Muscle layer of duodenum (tissue), 2 donors: ENCODE measurements around the gene TSLP.

Experiments used
- H3K27ac ChIP-seq: one replicate; pipeline ENCODE4 v1.7.0; 2013; ENCODE audit warnings: mild to moderate bottlenecking, low read length
- H3K27me3 ChIP-seq: one replicate; pipeline ENCODE4 v1.7.0; 2013; ENCODE audit warnings: low read depth, mild to moderate bottlenecking, control low read depth, low read length
- H3K36me3 ChIP-seq, 2 donors: one replicate each; pipeline ENCODE4 v1.7.0; 2013; ENCODE audit warnings: low read length in 2 of 2, control low read depth in 1 of 2, mild to moderate bottlenecking in 1 of 2; ENCODE audit not compliant: insufficient read depth in 2 of 2, control insufficient read depth in 1 of 2
- H3K4me1 ChIP-seq, 2 donors: one replicate each; pipeline ENCODE4 v1.7.0; 2013; ENCODE audit warnings: low read length in 2 of 2, mild to moderate bottlenecking in 2 of 2, control low read depth in 1 of 2, moderate library complexity in 1 of 2; ENCODE audit not compliant: insufficient read depth in 2 of 2, control insufficient read depth in 1 of 2
- H3K4me3 ChIP-seq, 2 donors: one replicate each; pipeline ENCODE4 v1.7.0; 2013; ENCODE audit warnings: low read length in 2 of 2, low read depth in 1 of 2, mild to moderate bottlenecking in 1 of 2
- H3K9me3 ChIP-seq, 2 donors: one replicate each; pipeline ENCODE4 v1.7.0; 2013; ENCODE audit warnings: low read length in 2 of 2, control low read depth in 1 of 2, mild to moderate bottlenecking in 1 of 2; ENCODE audit not compliant: control insufficient read depth in 1 of 2
- donor health status: healthy.

Gene TSLP

GRCh38 chr5:111099058-111099778, 27.7 kb downstream of the TSLP start:
- Histone ChIP-seq H3K9me3 (no peaks in the 10 kb centered on the region), H3K27ac (no peak overlapping the region), H3K4me3 (no peak overlapping the region), H3K36me3 (peaks cover 45 to 53% of the 10 kb centered on the region in 2 donors), H3K27me3 (no peaks in the 10 kb centered on the region), H3K4me1 (peaks cover 2 to 6% of the 10 kb centered on the region in 2 donors)

DNA sequence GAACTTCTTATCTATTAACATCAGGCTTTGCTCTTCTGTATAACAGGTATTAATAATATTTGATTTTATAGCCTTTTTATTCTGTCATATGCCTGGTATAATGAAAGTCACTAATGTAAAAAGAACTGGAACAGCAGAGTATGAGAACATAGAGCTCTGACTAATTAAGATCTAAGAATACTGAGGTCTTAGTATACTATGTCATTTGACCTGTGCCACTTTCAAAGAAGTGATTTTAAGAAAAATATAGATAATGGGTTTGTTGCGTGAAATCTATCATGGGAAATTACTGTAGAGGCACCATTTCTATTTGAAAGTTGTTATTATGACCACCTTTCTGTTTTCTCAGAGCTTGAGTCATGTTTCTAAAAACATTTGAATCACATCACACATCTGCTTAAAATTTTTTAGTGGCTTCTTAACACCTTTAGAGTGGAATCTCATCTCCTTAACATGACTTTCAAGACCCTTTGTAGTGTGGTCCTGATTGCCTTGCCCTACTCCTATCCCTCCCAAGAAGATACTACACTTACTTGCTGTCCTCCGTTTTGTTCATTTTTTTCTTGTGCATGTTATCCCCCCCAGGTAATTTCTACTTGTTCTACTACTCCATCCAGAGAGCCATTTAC, 34.9 kb downstream of the TSLP start:
- no peaks in the 10 kb centered on the region for H3K4me1 ChIP-seq
- H3K36me3 ChIP-seq: peaks cover 77 to 87% of the 10 kb centered on the region in 2 donors
- no peak overlapping the region for H3K4me3 ChIP-seq
- H3K27me3 ChIP-seq: no peaks in the 10 kb centered on the region
- H3K9me3 ChIP-seq: no peaks in the 10 kb centered on the region
- H3K27ac ChIP-seq: no peak overlapping the region

DNA sequence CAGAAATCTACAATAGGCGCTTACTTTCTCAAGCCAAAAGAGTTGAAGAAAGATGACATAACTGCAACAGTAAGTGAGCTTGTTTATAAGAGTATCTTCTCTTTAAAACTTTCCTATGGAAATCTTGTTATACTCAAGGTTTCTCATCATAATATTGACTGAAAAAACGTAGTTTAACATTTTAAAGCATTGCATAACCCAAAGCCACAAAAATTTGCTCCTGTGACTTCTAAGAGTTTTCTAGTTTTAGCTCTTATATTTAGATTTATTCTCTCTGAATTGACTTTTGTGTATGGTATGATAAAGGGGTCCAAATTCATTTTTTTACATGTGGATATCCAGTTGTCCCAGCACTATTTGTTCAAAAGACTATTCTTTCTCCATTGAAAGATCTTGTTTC, 35.9 kb downstream of the TSLP start:
- no peaks in the 10 kb centered on the region for H3K4me1 ChIP-seq
- peaks cover 78 to 88% of the 10 kb centered on the region in 2 donors for H3K36me3 ChIP-seq
- H3K4me3 ChIP-seq: no peak overlapping the region
- no peaks in the 10 kb centered on the region for H3K27me3 ChIP-seq
- no peaks in the 10 kb centered on the region for H3K9me3 ChIP-seq
- no peak overlapping the region for H3K27ac ChIP-seq

DNA sequence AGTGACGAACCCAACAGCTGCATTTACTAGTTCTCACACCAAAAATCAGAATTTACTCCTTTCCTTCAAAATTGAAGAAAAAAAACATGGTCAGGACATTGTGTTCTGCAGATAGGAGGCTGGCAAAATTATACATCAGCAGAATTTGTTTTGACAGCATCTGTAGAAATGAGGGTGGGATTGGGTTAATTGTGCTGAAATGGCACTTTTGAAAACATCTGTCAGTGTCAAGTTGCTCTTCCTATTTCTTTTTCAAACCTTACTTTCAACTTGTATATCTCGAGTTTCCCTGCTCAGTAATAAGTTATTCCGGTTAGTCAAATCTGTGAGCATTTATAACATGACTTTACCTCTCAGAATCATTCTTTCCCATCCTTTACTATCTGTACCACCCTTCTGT, 40.4 kb downstream of the TSLP start:
- peaks cover 44 to 58% of the 10 kb centered on the region in 2 donors for H3K36me3 ChIP-seq
- no peak overlapping the region for H3K27ac ChIP-seq
- H3K4me1 ChIP-seq: no peaks in the 10 kb centered on the region
- H3K27me3 ChIP-seq: no peaks in the 10 kb centered on the region
- H3K4me3 ChIP-seq: no peak overlapping the region
- H3K9me3 ChIP-seq: no peaks in the 10 kb centered on the region

- Histone ChIP-seq H3K9me3 (no peaks in the 10 kb centered on the region), H3K27me3 (no peaks in the 10 kb centered on the region), H3K4me3 (no peak overlapping the region), H3K4me1 (no peaks in the 10 kb centered on the region), H3K27ac (no peak overlapping the region), H3K36me3 (peaks cover 29 to 50% of the 10 kb centered on the region in 2 donors)
Measured at GRCh38 chr5:111113678-111114077, 42.2 kb downstream of the TSLP start.

DNA sequence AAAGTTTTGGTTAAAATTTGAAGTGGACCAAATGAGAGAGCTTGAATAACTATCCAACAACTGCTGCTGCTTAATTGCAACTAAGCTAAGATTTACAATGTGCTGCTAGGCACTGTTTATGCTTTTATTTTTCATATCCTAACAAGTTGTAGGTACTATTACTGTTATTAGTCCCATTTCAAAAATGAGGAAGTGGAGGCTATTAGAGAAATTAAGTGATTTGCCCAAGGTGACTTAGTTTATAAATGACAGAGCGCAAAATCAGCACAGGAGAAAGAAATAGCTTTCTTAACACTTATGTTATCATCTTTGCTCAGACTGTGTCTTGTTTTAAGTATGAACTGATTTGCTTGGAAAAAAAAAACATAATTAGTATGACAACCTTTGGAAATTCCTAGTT, 43.7 kb downstream of the TSLP start:
- Histone ChIP-seq H3K4me3 (no peak overlapping the region), H3K36me3 (peaks cover 23 to 50% of the 10 kb centered on the region in 2 donors), H3K9me3 (no peaks in the 10 kb centered on the region), H3K27ac (no peak overlapping the region), H3K27me3 (no peaks in the 10 kb centered on the region), H3K4me1 (no peaks in the 10 kb centered on the region)

DNA sequence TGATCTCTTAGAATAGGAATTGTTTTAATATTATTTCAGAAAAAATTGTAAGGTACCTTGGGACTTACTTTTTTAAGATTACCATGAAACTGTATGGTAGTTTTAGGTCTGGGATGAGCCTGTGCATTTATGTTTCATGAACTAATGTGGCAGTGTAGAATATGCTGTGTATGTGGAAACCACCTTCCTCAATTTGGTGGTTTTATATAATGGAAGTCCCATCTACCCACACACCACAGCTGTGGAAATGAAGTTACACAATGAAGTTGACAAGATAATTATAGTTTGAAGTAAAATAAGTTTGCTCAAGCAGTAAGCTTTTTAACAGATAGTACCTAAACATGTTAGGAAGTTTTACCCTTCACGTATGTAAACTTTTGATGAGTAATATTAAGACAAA, 45.0 kb downstream of the TSLP start:
- Histone ChIP-seq H3K9me3 (no peaks in the 10 kb centered on the region), H3K4me3 (no peak overlapping the region), H3K4me1 (no peaks in the 10 kb centered on the region), H3K27ac (no peak overlapping the region), H3K36me3 (peaks cover 25 to 46% of the 10 kb centered on the region in 2 donors), H3K27me3 (no peaks in the 10 kb centered on the region)

- Histone ChIP-seq H3K4me1 (no peaks in the 10 kb centered on the region), H3K4me3 (no peak overlapping the region), H3K27me3 (no peaks in the 10 kb centered on the region), H3K27ac (no peak overlapping the region), H3K9me3 (no peaks in the 10 kb centered on the region), H3K36me3 (peaks cover 30 to 44% of the 10 kb centered on the region in 2 donors)
Measured at GRCh38 chr5:111117136-111117535, 45.6 kb downstream of the TSLP start.

GRCh38 chr5:111119221-111119620, 47.7 kb downstream of the TSLP start:
- no peaks in the 10 kb centered on the region for H3K27me3 ChIP-seq
- peaks cover 36 to 47% of the 10 kb centered on the region in 2 donors for H3K36me3 ChIP-seq
- no peaks in the 10 kb centered on the region for H3K9me3 ChIP-seq
- no peak overlapping the region for H3K27ac ChIP-seq
- no peak overlapping the region for H3K4me3 ChIP-seq
- no peaks in the 10 kb centered on the region for H3K4me1 ChIP-seq

DNA sequence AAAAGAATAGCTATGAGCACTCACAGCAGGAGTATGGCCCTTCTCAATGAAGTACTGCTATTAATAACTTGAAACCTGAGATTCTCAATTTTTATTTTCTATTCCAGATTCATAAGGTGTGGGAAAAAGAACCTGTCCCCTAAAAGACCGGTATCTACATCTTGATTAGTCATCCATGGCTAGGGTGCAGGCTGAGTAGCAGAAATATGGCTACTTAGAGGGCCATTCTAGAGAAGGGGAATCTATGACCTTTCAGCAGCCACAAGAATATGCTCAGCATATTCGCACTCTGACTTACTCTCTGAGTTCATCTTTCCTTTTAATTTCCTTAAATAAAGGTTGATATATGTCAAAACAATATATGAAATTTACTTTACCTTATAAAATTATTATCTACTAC, 48.3 kb downstream of the TSLP start:
- peaks cover 36 to 48% of the 10 kb centered on the region in 2 donors for H3K36me3 ChIP-seq
- no peak overlapping the region for H3K27ac ChIP-seq
- no peaks in the 10 kb centered on the region for H3K27me3 ChIP-seq
- no peaks in the 10 kb centered on the region for H3K9me3 ChIP-seq
- H3K4me1 ChIP-seq: no peaks in the 10 kb centered on the region
- no peak overlapping the region for H3K4me3 ChIP-seq

GRCh38 chr5:111120911-111121310, 49.4 kb downstream of the TSLP start:
- H3K4me3 ChIP-seq: no peak overlapping the region
- no peaks in the 10 kb centered on the region for H3K9me3 ChIP-seq
- H3K27me3 ChIP-seq: no peaks in the 10 kb centered on the region
- no peak overlapping the region for H3K27ac ChIP-seq
- H3K36me3 ChIP-seq: peaks cover 39 to 56% of the 10 kb centered on the region in 2 donors
- H3K4me1 ChIP-seq: no peaks in the 10 kb centered on the region
